ENCODE measurements around the gene RPS2. TPM values are rescaled to one million over a fixed set of nuclear protein-coding genes. Genes with fewer than 3 reads are reported as not detected.

RPS2 gene
- total and polyA plus RNA-seq, 2 of the 8 experiments (the other 6 are each of a cell fraction or from before 2014, with no cell fraction given), result 4,042 to 16,783 TPM

- WGBS, 2 experiments (ENCODE audit: extremely low coverage in 1 of 2, insufficient coverage in 1 of 2, insufficient read length in 1 of 2, insufficient replicate concordance in 2 of 2, low coverage in 1 of 2, low lambda C conversion rate in 2 of 2, missing lambda C conversion rate in 1 of 2), result 76% methylated on average over 8 of the region's 8 CpGs; no CpG with 5 or more reads in 1 of the 2 experiments
- no peak overlapping the region for H4K91ac ChIP-seq (replicated peaks; ENCODE audit: insufficient read length, low read length)
- H3K4me3 ChIP-seq (ENCODE audit: extremely low read depth in 1 of 4, insufficient read depth in 2 of 4, low read depth in 3 of 4, low read length in 4 of 4), result no peak overlapping the region
- H3K23me2 ChIP-seq (ENCODE audit: low read depth, low read length), result no peaks in the 10 kb centered on the region
- CTCF ChIA-PET (ENCODE audit: partially characterized antibody), result interaction anchor here (0.6 to 4.3 kb wide), 33 partner anchors 10 to 530 kb away, joined by 3 to 55 read pairs (median 5); partner anchors contain the start of genes NOXO1, NPW, NTHL1 and SYNGR3
- H4K5ac ChIP-seq (ENCODE audit: insufficient read length, low read depth, low read length), result no peak overlapping the region
- peaks cover 0 to 28% (median 14%) of the 10 kb centered on the region in 4 experiments; a peak in 5 of 7 replicates for H3K4me1 ChIP-seq (replicated peaks in 1 of 4; ENCODE audit: control insufficient read depth in 3 of 4, insufficient read depth in 4 of 4, low read length in 3 of 4)
- peaks cover 14 to 41% of the 10 kb centered on the region in 2 experiments; a peak in 3 of 4 replicates for H3K79me2 ChIP-seq (ENCODE audit: control insufficient read depth in 1 of 2, insufficient read depth in 2 of 2, low read length in 2 of 2)
- no peak overlapping the region for H3K18ac ChIP-seq (ENCODE audit: extremely low read depth, low read length)
- H4K8ac ChIP-seq (ENCODE audit: extremely low read depth, insufficient read depth, low read length), result no peak overlapping the region
- peaks cover 29 to 64% of the 10 kb centered on the region in 2 experiments for H4K20me1 ChIP-seq (replicated peaks in 1 of 2; ENCODE audit: control insufficient read depth in 1 of 2, insufficient read depth in 2 of 2, low read length in 2 of 2)
- FAIRE-seq (no peak), DNase-seq (ENCODE audit: low read depth in 1 of 2, low spot score in 2 of 2) (no peak)
- H3K56ac ChIP-seq (replicated peaks; ENCODE audit: insufficient read length, low read depth, low read length), result no peak overlapping the region
- H3K9me3 ChIP-seq (ENCODE audit: insufficient read depth in 2 of 2, low read depth in 1 of 2, low read length in 1 of 2), result no peaks in the 10 kb centered on the region
- no peak overlapping the region for H2BK120ac ChIP-seq (replicated peaks; ENCODE audit: low read depth, low read length)
- no peak overlapping the region for H3K4ac ChIP-seq (replicated peaks; ENCODE audit: insufficient read length, low read depth, low read length)
- no peak overlapping the region for H3K9ac ChIP-seq (replicated peaks in 1 of 4; ENCODE audit: extremely low read depth in 1 of 4, low read depth in 3 of 4, low read length in 3 of 4)
- no peak overlapping the region for H2BK12ac ChIP-seq (ENCODE audit: low read depth, low read length)
- no peak overlapping the region for H2BK20ac ChIP-seq (ENCODE audit: low read length)
- H3K4me2 ChIP-seq (ENCODE audit: insufficient read depth in 1 of 2, low read depth in 2 of 2, low read length in 2 of 2), result no peak overlapping the region; a peak in 1 of 4 replicates
- no peak overlapping the region; the same call in 1 of the 2 replicates for H3K27ac ChIP-seq (ENCODE audit: low read depth, low read length)
- no peak overlapping the region for H2BK5ac ChIP-seq (ENCODE audit: low read depth, low read length)
- peaks cover 6% of the 10 kb centered on the region; the same call in 1 of the 2 replicates for H3K79me1 ChIP-seq (ENCODE audit: low read depth, low read length)
- no peaks in the 10 kb centered on the region for H3K27me3 ChIP-seq (replicated peaks in 1 of 4; ENCODE audit: control insufficient read depth in 3 of 4, extremely low read depth in 1 of 4, insufficient read depth in 3 of 4, low read length in 3 of 4)
- no peak overlapping the region for H2BK15ac ChIP-seq (ENCODE audit: low read length)
- no peak overlapping the region for H2AK5ac ChIP-seq (ENCODE audit: low read depth, low read length)
- H2AFZ ChIP-seq (ENCODE audit: low read length), result no peak overlapping the region
- POLR2A ChIA-PET (ENCODE audit: partially characterized antibody), result interaction anchor here (0.6 to 4.7 kb wide), 15 partner anchors 10 to 151 kb away, joined by 3 to 37 read pairs (median 4); partner anchors contain the start of genes GFER, NPW, RNF151 and RPS2
- H3K36me3 ChIP-seq (ENCODE audit: control insufficient read depth in 2 of 4, insufficient read depth in 4 of 4, low read length in 3 of 4), result peaks cover 21 to 45% (median 35%) of the 10 kb centered on the region in 4 experiments
- H3K23ac ChIP-seq (ENCODE audit: insufficient read length), result no peak overlapping the region
- no peak overlapping the region for H3K14ac ChIP-seq (ENCODE audit: insufficient read length)
- TF ChIP-seq, protein P1, sequence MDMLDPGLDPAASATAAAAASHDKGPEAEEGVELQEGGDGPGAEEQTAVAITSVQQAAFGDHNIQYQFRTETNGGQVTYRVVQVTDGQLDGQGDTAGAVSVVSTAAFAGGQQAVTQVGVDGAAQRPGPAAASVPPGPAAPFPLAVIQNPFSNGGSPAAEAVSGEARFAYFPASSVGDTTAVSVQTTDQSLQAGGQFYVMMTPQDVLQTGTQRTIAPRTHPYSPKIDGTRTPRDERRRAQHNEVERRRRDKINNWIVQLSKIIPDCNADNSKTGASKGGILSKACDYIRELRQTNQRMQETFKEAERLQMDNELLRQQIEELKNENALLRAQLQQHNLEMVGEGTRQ (IDR thresholded peaks at IDR 0.05; ENCODE audit: low read length), result no peak
- TF ChIP-seq CHD1 (IDR thresholded peaks at IDR 0.05; ENCODE audit: low read depth, low read length) (no peak), GTF2F1 (IDR thresholded peaks at IDR 0.05; ENCODE audit: borderline replicate concordance, low read depth, low read length) (no peak), EP300 (IDR thresholded peaks at IDR 0.05; ENCODE audit: borderline replicate concordance in 1 of 2, low read depth in 2 of 2, low read length in 2 of 2) (no peak), KDM1A (IDR thresholded peaks at IDR 0.05; ENCODE audit: borderline replicate concordance, low read length) (no peak), BCL11A (IDR thresholded peaks at IDR 0.05; ENCODE audit: low read depth in 2 of 2, low read length in 2 of 2) (no peak), RFX5 (IDR thresholded peaks at IDR 0.05; ENCODE audit: borderline replicate concordance, low read depth, low read length) (no peak), JUND (IDR thresholded peaks at IDR 0.05; ENCODE audit: low read length) (no peak), ATF2 (IDR thresholded peaks at IDR 0.05; ENCODE audit: low read length) (no peak), SP1 (IDR thresholded peaks at IDR 0.05; ENCODE audit: low read depth, low read length) (no peak)
Observed at GRCh38 chr16:2003231-2003826, 38.7 kb upstream of the RPS2 start.

All from H1 (cell line).